ENCODE results near the gene TMEM243. TPM values are rescaled to one million over a fixed set of nuclear protein-coding genes. Genes with fewer than 3 reads are reported as not detected.

TMEM243 gene
- total and polyA plus RNA-seq, 10 of the 15 experiments (the other 5 are each of a cell fraction or from before 2014, with no cell fraction given), result 47.8 to 170 (median 77.9) TPM

GRCh38 chr7:87152112-87152896 is 67.2 kb downstream of the TMEM243 start, which contains the start of gene DMTF1 (continued):
- TF ChIP-seq CUX1 (IDR thresholded peaks at IDR 0.05; ENCODE audit: insufficient replicate concordance, low read depth, low read length) (no peak), TCF12 (IDR thresholded peaks at IDR 0.05; ENCODE audit: low read depth, low read length) (no peak; the same call in none of the 2 replicates), SREBF1 (IDR thresholded peaks at IDR 0.05; ENCODE audit: low read length) (0 out of 2 replicates have a peak, but pooled peaks have one; percentile 13), POU2F2 (IDR thresholded peaks at IDR 0.05; ENCODE audit: borderline replicate concordance, low read depth, low read length) (no peak; the same call in 2 of the 3 replicates), EP300 (IDR thresholded peaks at IDR 0.05; ENCODE audit: borderline replicate concordance in 1 of 2, control insufficient read depth in 1 of 2, low read depth in 2 of 2, low read length in 2 of 2) (peak in 1 of 2 experiments; percentile 48; a peak in 1 of 4 replicates), ZNF207 (IDR thresholded peaks at IDR 0.05; ENCODE audit: borderline replicate concordance) (peak; percentile 32; the same call in 1 of the 2 replicates), NKRF (conservative IDR thresholded peaks at IDR 0.05) (peak; percentile 85), ASH2L (IDR thresholded peaks at IDR 0.05; ENCODE audit: borderline replicate concordance, low read depth) (0 out of 2 replicates have a peak, but pooled peaks have one; percentile 30), SRF (IDR thresholded peaks at IDR 0.05; ENCODE audit: low read depth in 2 of 2, low read length in 2 of 2) (0 out of 4 replicates have a peak, but pooled peaks of 1 of the 2 experiments have one; percentile 24), CHD4 (IDR thresholded peaks at IDR 0.05) (no peak), RAD51 (IDR thresholded peaks at IDR 0.05) (no peak), PML (IDR thresholded peaks at IDR 0.05; ENCODE audit: low read length) (peak; percentile 95), ZBTB4 (CRISPR knock-in tag; IDR thresholded peaks at IDR 0.05) (no peak), ZNF217 (IDR thresholded peaks at IDR 0.05) (peak; percentile 15; the same call in 1 of the 2 replicates), BCL11A (IDR thresholded peaks at IDR 0.05; ENCODE audit: low read depth, low read length) (no peak), JUNB (IDR thresholded peaks at IDR 0.05) (no peak), NFYA (IDR thresholded peaks at IDR 0.05; ENCODE audit: borderline replicate concordance, low read depth, low read length) (no peak)

Measured in GM12878 (cell line).